HG02759 (cell line): ENCODE measurements around the gene VEZF1.

Experiments
- ATAC-seq: cut with Tn5 transposase; IDR thresholded peaks from one replicate; pipeline ENCODE4 v1.9.1; 2021; ENCODE audit warnings: mild to moderate bottlenecking, moderate library complexity; ENCODE audit not compliant: unreplicated experiment

The VEZF1 gene

DNA sequence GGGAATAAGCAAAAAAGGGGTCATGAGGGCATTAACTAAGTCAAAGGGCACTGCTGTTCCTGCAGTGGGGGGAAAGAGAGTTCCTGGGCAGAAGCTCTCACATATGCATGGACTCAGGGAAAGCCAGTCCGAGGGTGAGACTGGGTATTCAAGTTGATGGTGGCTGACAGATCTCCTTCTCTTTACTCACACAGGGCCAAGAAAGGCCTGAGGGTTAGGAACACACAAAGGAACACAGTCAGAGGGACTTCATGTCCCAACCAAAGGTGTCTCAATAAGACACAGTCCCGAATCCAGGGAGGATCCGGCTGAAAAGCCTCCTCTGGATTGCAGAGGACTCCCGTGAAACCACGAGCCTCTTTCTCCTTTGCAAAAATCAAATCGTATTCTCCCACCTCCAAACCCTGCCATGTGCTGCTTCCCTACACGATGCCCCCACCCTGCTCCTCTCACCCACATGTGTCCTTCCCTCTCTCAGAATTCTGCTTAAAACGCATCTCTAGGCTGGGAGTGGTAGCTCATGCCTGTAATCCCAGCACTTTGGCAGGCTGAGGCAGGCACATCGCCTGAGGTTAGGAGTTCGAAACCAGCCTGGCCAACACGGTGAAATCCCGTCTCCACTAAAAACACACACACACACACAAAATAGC, 56.4 kb downstream of the VEZF1 start:
- ATAC-seq, result no peak

DNA sequence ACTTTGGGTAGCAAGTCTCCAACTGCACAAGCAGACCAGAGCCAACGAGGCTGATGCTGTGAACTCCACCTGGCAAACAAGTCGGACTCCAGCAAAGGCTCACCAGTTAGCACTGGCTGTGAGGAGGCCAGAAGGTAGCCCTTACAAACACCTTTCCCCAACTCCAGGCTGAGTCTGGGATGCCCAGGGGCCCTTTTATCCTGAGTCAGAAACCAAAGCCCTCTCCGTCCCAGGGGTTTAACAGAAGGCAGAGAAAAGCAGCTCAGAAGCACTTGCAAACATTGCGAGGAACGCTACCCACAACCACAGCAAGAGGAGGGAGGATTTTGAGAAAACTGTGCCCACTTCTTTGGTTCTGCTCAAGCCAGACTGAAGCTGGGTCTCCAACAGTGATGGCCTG, 57.8 kb downstream of the VEZF1 start:
- no peak for ATAC-seq

DNA sequence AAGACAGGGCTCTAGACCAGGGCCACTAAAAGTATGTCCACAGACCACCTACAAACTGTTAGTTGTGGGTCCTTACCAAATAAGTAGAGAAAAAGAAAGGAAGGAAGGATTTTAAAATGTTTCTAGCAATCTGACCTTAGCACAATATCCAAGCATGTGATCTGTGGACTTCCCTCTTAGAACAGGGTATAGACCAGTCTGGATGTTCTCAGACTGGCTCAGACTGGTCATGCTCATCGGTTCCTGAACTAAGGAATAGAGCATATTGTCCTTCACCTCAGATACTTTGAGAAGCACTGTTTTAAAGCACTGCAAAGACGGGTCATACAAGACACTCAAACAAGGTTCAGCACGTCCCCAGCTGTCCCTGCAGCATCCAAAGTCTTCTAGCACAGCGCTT, 58.7 kb downstream of the VEZF1 start:
- ATAC-seq, result no peak

DNA sequence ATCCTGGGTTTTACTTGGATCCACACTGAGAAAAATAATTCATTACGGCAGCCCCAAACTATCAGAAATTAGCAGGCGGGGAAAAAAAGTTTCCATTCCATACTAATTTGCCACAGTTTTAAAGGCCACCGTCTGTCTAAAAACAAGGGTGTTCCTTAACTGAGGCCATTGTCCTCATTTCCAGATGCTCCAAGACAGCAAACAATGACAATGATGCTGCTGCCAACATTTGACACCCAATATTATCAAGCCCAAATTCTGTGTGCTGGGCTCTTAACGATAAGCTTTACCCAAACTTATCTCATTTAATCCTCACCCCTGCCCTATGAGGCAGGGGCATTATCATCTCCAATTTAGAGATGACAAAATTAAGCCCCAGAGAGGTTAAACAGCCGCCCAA, 59.1 kb downstream of the VEZF1 start:
- no peak for ATAC-seq

- no peak for ATAC-seq
These were observed 60.9 kb downstream of the VEZF1 start for GRCh38 chr17:57927048-57927723.

- ATAC-seq, result no peak
These were observed 61.4 kb downstream of the VEZF1 start for GRCh38 chr17:57926723-57927047.

DNA sequence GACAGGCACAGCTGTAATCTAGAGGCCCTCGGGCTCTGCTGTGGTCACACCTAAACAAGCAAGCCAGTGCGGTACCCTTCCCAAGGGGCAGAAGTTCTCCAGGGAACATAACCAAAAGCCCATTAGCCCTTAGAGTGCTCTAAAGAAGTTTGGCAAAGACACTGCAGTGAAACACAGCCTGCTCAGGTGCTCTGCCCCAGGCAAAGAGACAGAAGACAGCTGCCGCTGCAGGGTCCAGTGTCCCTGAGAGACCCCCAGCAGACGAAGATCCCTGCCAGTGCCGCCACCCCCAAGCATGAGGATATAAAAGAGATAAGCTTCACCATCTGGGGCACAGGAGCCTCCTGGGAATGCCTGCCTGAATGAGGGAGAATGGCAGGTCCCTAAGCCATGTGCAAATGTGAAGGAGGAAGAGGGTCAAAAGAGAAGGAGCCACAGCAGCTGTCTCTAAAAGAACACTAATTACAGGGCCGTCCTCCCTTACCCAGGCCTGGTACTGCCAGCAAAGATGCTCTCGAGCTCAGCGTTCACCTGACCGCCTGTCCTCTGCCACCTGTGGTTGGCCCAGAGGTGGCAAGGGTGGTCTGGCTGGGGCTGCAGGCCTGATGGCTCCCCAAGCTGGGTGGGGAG, 62.6 kb downstream of the VEZF1 start:
- ATAC-seq, result no peak

DNA sequence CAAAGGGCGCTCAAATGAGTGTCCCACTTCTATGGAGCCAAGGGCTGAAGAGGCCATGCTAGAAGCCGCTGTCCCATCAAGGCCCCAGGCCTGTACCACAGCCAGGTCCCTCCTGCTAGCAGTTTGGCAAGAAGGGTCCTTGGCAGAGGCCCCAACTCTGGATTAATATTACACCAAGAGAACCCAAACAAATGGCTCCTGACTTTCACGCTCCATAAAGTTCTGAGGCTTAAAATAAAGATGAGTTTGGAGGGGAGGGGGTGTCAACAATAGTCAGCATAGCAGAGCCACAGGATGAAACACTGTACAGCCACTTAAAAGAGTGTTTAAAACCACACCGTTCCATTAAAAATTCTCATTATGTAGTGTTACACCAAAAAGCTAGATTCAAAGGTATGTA, 63.4 kb downstream of the VEZF1 start:
- no peak for ATAC-seq
